ENCODE measurements around the gene SPECC1L.
A peak's percentile ranks its signal among the peaks of the same experiment; 100 is the strongest.

DNA sequence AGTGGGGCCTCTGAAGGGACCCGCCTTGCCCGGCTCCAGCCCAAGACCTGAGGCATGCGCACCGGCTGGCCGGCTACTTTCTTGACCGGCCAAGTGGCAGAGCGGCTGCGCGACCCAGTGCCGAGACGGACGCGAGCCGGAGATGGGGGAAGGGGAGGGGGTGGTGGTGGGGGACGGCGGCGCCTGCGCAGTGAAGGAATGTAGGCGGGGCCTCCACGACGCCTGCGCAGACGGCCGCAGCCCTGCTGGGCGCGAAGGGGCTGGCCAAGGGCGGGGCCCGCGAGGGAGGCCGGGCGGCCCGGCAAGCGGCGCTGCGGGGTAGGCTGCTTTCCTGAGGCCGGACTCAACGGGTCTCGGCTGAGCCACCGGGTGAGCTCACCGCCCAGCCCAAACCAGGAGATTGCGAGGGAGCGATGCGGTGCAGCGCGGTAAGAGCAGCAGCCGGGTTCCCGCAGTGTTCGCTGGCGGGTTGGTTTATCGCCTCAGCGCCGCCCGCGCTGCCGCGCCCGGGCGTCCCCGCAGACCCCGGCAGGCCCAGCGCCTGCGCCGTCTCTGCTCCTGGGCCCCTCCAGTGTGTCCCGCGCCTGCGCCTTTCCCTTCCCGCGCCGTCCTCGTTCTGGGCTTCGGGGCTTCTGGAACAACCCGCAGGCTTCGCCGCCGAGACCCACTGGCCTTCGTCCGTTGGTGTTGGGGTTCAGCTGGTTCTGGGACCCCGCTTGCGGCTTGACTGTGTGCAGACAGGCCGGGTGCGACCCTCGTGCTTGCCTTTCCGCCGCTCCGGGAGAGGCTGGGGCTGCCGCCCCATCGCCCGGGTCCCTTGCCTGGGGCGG lies at the start of gene SPECC1L:
- TF ChIP-seq CTCF (IDR thresholded peaks at IDR 0.05; ENCODE audit: insufficient read depth, low read length) (no peak), POLR2AphosphoS5 (IDR thresholded peaks at IDR 0.05; ENCODE audit: low read depth) (peak; percentile 83; the same call in 1 of the 2 replicates)
